Measurements from ENCODE around the gene MCC.

MCC gene

GRCh38 chr5:113223315-113223714 lies 264.9 kb downstream of the MCC start:
- Histone ChIP-seq H3K36me3 (replicated peaks; ENCODE audit: insufficient read depth, low read length) (no peaks in the 10 kb centered on the region), H3K79me2 (ENCODE audit: low read length) (peaks cover 99% of the 10 kb centered on the region), H3K4me1 (ENCODE audit: low read length) (no peaks in the 10 kb centered on the region), H4K20me1 (ENCODE audit: insufficient read depth, low read length) (peaks cover 6% of the 10 kb centered on the region; the same call in 1 of the 2 replicates), H3K4me3 (ENCODE audit: low read length) (no peak overlapping the region), H3K27me3 (replicated peaks; ENCODE audit: insufficient read depth, low read length) (no peaks in the 10 kb centered on the region), H3K9ac (ENCODE audit: low read length) (no peak overlapping the region), H3K27ac (ENCODE audit: low read length) (no peak overlapping the region), H3F3A (ENCODE audit: insufficient read depth, low read length) (no peaks in the 10 kb centered on the region), H2AFZ (ENCODE audit: low read length) (no peak overlapping the region), H3K9me3 (replicated peaks; ENCODE audit: insufficient read depth, low read length) (no peaks in the 10 kb centered on the region), H3K4me2 (ENCODE audit: low read depth, low read length) (no peak overlapping the region), H3K9me2 (replicated peaks; ENCODE audit: insufficient read depth, low read length) (no peaks in the 10 kb centered on the region)
- TF ChIP-seq EZH2phosphoT487 (IDR thresholded peaks at IDR 0.05; ENCODE audit: low read length) (no peak), EZH2 (optimal IDR thresholded peaks at IDR 0.05; ENCODE audit: low read depth, low read length) (no peak), CTCF (IDR thresholded peaks at IDR 0.05; ENCODE audit: low read length) (no peak)
- no peak for DNase-seq

GRCh38 chr5:113221294-113222176 lies 266.7 kb downstream of the MCC start:
- no peaks in the 10 kb centered on the region for H3F3A ChIP-seq (ENCODE audit: insufficient read depth, low read length)
- H3K4me3 ChIP-seq (ENCODE audit: low read length): no peak overlapping the region
- no peak overlapping the region for H3K4me2 ChIP-seq (ENCODE audit: low read depth, low read length)
- H3K79me2 ChIP-seq (ENCODE audit: low read length): peaks cover 98% of the 10 kb centered on the region
- no peak overlapping the region for H3K9ac ChIP-seq (ENCODE audit: low read length)
- 0 out of 2 replicates have a peak, but pooled peaks cover 6% of the 10 kb centered on the region for H4K20me1 ChIP-seq (ENCODE audit: insufficient read depth, low read length)
- no peaks in the 10 kb centered on the region for H3K9me2 ChIP-seq (replicated peaks; ENCODE audit: insufficient read depth, low read length)
- H3K4me1 ChIP-seq (ENCODE audit: low read length): peaks cover 12% of the 10 kb centered on the region
- no peaks in the 10 kb centered on the region for H3K9me3 ChIP-seq (replicated peaks; ENCODE audit: insufficient read depth, low read length)
- no peak overlapping the region for H3K27ac ChIP-seq (ENCODE audit: low read length)
- H2AFZ ChIP-seq (ENCODE audit: low read length): no peak overlapping the region
- H3K27me3 ChIP-seq (replicated peaks; ENCODE audit: insufficient read depth, low read length): no peaks in the 10 kb centered on the region
- H3K36me3 ChIP-seq (replicated peaks; ENCODE audit: insufficient read depth, low read length): no peaks in the 10 kb centered on the region
- DNase-seq: no peak
- no peak for TF ChIP-seq EZH2phosphoT487 (IDR thresholded peaks at IDR 0.05; ENCODE audit: low read length)
- no peak for TF ChIP-seq CTCF (IDR thresholded peaks at IDR 0.05; ENCODE audit: low read length)
- TF ChIP-seq EZH2 (optimal IDR thresholded peaks at IDR 0.05; ENCODE audit: low read depth, low read length): no peak

- Histone ChIP-seq H3K27me3 (replicated peaks; ENCODE audit: insufficient read depth, low read length) (no peaks in the 10 kb centered on the region), H3K9ac (ENCODE audit: low read length) (no peak overlapping the region), H3K9me2 (replicated peaks; ENCODE audit: insufficient read depth, low read length) (no peaks in the 10 kb centered on the region), H3K4me3 (ENCODE audit: low read length) (no peak overlapping the region), H3K9me3 (replicated peaks; ENCODE audit: insufficient read depth, low read length) (no peaks in the 10 kb centered on the region), H2AFZ (ENCODE audit: low read length) (no peak overlapping the region), H3K79me2 (ENCODE audit: low read length) (peaks cover 98% of the 10 kb centered on the region), H3K36me3 (replicated peaks; ENCODE audit: insufficient read depth, low read length) (no peaks in the 10 kb centered on the region), H3K4me2 (ENCODE audit: low read depth, low read length) (no peak overlapping the region), H3K4me1 (ENCODE audit: low read length) (peaks cover 30% of the 10 kb centered on the region), H3F3A (ENCODE audit: insufficient read depth, low read length) (no peaks in the 10 kb centered on the region), H3K27ac (ENCODE audit: low read length) (no peak overlapping the region), H4K20me1 (ENCODE audit: insufficient read depth, low read length) (0 out of 2 replicates have a peak, but pooled peaks cover under 1% of the 10 kb centered on the region)
- TF ChIP-seq CTCF (IDR thresholded peaks at IDR 0.05; ENCODE audit: low read length) (no peak), EZH2 (optimal IDR thresholded peaks at IDR 0.05; ENCODE audit: low read depth, low read length) (no peak), EZH2phosphoT487 (IDR thresholded peaks at IDR 0.05; ENCODE audit: low read length) (no peak)
- DNase-seq: no peak
Observed at GRCh38 chr5:113219695-113220094, 268.6 kb downstream of the MCC start.

Measured in MM.1S (cell line).